ENCODE measurements around the gene CYS1.
A peak's percentile ranks its signal among the peaks of the same experiment; 100 is the strongest.
"Not testable (repeated sequence)": the region's sequence is repeated elsewhere in the genome, so short reads cannot be mapped to it uniquely, and the experiment has no call there.

The CYS1 gene

DNA sequence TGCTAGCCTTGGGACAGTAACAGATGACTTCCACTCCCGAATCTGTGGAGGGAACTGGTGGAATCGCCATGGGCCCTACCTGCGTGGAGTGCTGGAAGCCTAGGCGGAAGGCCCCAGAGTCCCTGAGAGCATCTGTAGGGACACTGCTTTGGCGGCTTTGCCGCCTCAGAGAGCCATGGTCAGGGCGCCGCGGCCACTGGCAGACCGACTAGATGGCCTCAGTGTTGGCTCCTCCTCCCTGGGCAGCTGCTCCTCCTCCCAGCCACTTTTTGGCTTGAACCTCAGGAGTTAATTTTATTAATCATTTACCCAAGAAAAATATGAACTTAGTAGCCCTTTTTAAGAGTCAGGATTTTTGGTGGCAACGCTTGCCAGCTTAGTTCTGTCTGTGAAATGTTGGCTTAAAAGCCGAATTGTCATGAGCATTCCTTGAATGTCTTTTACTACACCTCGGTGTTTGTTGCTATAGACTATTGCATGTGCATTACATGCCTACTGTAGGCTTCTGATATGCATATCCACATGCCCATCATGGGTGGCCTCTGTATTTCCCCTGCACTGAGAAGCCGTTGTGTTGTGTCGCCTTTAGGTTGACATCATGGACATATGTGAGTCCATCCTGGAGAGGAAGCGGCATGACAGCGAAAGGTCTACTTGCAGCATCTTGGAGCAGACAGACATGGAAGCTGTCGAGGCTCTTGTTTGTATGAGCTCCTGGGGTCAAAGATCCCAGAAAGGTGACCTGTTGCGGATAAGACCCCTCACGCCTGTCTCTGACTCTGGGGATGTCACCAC lies 34.5 kb downstream of the CYS1 start:
- DNase-seq: no peak

GRCh38 chr2:10043906-10044601 lies 36.2 kb downstream of the CYS1 start:
- peak; percentile 87 for DNase-seq

DNA sequence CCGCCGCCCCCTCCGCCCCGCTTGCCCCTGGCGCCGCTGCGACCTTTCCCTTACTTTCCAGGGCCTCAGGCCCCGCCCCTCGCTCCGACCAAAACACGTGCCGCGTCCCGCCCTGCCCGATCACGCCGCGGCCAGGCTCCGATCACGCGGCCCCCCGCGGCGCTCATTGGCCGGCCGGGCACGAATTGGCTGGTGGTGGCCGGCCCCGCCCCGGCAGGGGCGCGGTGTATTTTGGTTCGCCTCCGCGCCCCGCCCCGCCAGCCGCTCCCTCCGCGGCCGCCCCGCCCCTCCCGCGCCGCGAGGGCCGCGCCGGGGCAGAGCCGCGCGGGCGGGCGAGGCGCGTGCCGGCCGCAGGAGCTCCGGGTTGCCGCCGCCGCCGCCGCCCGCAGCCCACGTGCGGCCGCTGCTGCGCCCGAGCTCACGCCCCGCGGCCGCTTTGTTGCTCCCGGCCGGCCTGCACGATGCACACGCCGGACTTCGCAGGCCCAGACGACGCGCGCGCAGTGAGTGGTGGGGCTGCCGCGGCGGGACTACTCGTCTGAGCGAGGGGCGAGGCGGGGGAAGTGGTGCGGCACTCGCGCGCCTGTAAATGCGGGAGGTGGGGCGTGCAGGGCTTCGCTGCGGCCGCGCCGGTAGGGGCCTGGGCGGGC lies 36.8 kb downstream of the CYS1 start, which contains the start of gene KLF11:
Gene KLF11, plus strand, starts transcription at position 295 of the 650 bp plus-strand sequence. Its CDS starts 167 bp downstream, at position 462.
- peak; percentile 87 for DNase-seq

DNA sequence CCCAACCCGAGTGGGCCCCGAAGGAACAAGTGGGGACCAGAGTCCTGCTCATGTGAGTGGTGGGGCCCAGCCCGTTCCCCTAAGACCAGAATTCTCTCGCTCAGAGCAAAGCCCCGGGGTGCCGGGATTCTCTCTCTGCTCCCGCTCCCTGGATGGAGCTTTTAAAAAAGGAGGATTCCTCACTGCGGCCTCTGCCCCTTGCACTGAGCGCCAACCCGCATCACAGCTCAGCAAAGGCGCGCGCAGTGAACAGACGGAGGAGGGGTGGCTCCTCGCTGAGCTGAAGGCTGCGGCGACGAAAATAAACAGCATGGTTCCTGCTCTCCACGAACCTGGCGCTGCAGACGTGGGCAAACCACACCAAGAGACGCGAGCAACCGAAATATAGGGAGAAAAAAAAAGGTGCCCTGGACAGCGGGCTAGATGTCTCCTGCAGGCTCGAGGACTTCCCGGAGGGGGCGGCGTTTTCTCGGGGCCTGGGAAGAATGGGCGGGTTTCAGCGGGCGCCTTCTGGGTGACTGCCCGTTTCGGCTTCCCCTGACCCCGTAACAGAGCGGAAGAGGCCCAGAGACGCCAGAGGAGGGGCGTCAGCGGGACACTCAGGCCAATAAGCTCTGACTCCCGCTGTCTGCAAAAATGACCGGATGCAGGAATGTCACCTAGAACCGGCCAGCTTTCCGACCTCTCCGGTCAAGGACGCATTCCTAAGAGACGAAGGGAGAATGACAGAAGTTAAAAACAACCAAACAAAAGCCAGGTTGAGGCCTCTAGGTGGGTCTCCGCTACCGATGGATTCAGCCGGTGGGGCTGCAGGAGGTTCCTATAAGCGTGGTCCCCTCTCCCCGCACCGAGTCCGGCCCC lies 37.7 kb downstream of the CYS1 start:
- peak; percentile 24 for DNase-seq

DNA sequence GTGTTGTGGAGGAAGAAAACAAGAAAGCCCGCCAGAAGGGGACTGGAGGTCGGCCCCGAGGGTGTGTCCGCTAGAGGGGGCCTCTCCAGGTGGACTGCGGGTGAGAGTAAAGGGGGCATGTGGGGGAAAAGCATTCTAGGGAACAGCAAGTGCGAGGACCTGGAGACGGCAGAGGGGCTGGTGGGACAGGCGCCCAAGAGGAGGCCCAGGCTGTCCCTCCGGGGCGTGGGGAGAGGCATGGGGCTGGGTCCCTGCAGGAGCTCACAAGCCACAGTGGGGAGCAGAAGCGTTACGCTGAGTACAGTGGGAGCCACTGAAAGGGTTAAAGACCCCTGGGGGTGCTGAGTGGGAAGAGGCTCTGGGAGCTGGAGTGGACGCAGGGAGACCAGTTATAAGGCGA lies 38.5 kb downstream of the CYS1 start:
- no peak for DNase-seq

DNA sequence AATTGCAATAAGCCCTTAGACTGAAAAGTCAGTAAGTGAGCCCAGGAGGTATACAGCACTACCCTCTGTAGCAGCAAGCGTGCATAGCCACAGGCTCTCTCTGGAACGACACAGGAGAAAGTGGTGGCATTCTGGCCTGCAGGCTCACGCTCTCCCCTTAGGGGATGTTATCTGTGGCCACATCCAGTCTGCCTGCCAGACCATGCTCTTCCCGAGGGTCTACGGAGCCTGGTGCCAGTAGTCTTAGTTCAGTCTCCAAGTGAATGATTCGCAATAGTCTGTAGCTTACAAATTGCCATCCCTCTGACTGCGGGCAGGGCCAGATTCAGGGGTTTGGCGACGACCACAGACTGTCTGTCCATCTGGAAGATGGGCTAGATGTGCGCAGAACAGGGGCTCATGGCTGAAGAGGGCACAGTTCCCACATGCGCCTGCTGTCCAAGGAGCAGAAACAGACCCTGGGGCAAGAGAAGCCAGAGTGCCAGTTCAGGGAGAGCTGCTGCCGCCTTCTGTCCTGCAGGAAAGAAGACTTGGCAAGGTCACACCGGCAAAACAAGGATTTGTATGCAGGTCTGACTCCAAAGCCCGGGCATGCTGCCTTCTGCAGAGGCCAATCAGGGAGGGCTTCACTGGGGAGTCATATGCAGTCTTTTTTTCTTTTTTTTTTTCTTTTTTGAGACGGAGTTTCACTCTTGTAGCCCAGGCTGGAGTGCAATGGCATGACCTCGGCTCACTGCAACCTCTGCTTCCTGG lies 40.4 kb downstream of the CYS1 start:
- no peak for DNase-seq

- no peak for DNase-seq
Observed at GRCh38 chr2:10038716-10039115, 41.5 kb downstream of the CYS1 start.

- DNase-seq: no peak
Observed at GRCh38 chr2:10038123-10038522, 42.1 kb downstream of the CYS1 start.

- DNase-seq: peak; percentile 14
Observed at GRCh38 chr2:10036095-10036884, 43.9 kb downstream of the CYS1 start.

DNA sequence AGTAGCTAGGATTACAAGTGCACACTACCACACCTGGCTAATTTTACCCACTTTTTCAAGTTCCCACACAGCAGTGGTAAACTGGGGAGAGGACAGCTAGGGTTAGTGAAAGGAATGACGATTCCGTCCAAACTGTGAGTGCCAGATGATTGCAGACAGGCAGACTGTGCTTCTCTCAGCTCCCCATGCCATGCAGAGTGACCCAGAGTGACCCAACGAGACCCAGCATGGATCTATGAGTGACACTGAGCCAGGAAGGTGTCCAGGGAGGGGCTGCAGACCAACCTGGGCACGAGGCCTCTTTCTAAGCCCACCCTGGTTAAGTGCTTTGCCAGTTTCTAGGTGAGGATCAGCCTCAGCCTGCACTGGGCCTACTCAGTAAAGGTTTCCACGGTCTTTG lies 44.6 kb downstream of the CYS1 start:
- no peak for DNase-seq

DNA sequence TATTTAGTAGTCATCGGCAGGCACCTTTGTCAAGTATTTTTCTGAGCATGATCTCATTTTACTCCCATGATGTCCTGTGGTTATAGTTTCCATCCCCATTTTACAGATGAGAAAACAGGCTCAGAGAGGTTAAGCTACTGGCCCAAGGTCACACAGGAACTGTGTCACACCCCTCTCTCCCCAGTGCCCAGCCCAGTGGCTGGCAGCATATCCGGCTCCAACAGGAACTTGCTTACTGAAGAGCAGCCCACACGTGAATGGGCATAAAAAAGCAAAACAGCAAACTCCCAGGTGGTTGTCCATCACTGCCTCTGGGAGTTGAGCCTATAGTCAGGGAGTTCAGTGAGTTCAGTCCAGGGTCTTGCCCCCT lies 45.2 kb downstream of the CYS1 start:
- no peak for DNase-seq

DNA sequence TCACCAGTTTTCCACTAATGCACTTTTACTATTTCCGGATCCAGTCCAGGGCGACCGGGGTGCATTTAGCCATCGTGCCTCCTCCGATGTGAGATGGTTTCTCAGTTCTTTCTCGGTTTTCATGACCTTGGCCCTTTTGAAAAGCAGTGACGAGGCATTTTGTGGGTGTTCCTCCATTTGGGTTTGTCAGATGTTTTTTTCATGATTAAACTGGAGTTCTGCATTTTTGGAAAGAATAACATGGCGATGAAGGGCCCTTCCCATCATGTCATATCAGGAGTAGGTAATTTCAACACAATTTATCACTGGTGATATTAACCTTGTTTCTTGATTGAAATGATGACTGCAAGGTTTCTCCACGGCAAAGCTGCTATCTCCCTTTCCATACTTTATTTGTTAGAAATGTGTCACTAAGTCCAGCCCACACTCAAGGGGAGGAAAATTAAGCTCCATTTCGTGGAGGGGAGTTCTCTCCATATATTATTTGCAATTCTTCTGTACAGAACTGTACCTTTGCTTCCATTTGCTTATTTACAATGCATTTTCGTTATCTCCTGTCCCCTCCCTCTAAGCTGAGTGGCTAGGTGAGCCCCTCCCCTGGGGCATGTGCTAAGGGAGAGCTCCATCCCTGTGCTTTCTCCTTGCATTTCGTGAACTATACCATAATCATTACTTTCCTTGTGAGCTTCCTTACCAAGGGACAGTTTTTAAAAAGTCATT lies 45.7 kb downstream of the CYS1 start:
- no peak for DNase-seq

GRCh38 chr2:10033251-10034006 lies 46.8 kb downstream of the CYS1 start:
- DNase-seq: no peak

- no peak for DNase-seq
Observed at GRCh38 chr2:10032746-10033105, 47.5 kb downstream of the CYS1 start.

- no peak for DNase-seq
Observed at GRCh38 chr2:10031886-10032745, 48.1 kb downstream of the CYS1 start.

- DNase-seq: not testable (repeated sequence)
Observed at GRCh38 chr2:10030798-10031197, 49.4 kb downstream of the CYS1 start.

DNA sequence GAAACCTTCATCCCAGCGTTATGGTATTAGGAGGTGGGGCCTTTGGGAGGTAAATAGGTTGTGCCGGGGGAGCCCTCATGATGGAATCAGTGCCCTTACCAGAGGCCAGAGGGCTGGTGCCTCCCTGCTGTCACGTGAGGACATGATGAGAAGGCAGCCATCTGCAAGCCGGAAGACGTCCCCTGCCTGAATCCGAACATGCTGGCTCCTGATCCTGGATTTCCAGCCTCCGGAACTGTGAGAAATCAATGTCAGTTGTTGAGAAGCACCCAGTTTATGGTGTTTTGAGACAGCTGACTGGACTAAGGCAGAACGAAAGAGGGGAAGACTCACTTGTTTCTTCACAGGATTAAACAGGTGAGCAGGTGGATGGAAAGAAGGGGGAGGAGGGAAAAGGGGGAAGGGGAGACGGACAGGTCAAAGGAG lies 49.9 kb downstream of the CYS1 start:
- DNase-seq: no peak

GRCh38 chr2:10029875-10030223 lies 50.4 kb downstream of the CYS1 start:
- no peak for DNase-seq

Measured in DMS79 treated with DMSO at 0.1 percent for 48 hours (cell line).